GM21381 (cell line): ENCODE results near the gene RPS28.
"Not testable (repeated sequence)": the region's sequence is repeated elsewhere in the genome, so short reads cannot be mapped to it uniquely, and the experiment has no call there.

ENCODE experiments used
- ATAC-seq: cut with Tn5 transposase; IDR thresholded peaks from one replicate; pipeline ENCODE4 v1.9.1; 2021; ENCODE audit warnings: mild to moderate bottlenecking, moderate library complexity; ENCODE audit not compliant: unreplicated experiment

RPS28 gene

GRCh38 chr19:8340341-8341096, 19.2 kb downstream of the RPS28 start:
- ATAC-seq, result no peak

GRCh38 chr19:8341504-8341903, 20.2 kb downstream of the RPS28 start:
- not testable (repeated sequence) for ATAC-seq

- ATAC-seq, result no peak
Observed at GRCh38 chr19:8342316-8342683, 21.0 kb downstream of the RPS28 start.

- peak; percentile 97 for ATAC-seq
Observed at GRCh38 chr19:8342684-8343482, 21.6 kb downstream of the RPS28 start, which contains the start of gene KANK3. TSS of gene KANK3 (minus strand) at chr19:8343262. CDS start at chr19:8337828, 5,434 bp downstream.

GRCh38 chr19:8343483-8343844, 22.2 kb downstream of the RPS28 start:
- no peak for ATAC-seq

GRCh38 chr19:8349629-8350372, 28.5 kb downstream of the RPS28 start:
- not testable (repeated sequence) for ATAC-seq

GRCh38 chr19:8352134-8352827, 31.0 kb downstream of the RPS28 start:
- no peak for ATAC-seq

GRCh38 chr19:8352845-8353244, 31.5 kb downstream of the RPS28 start:
- ATAC-seq, result not testable (repeated sequence)

GRCh38 chr19:8355631-8356402, 34.5 kb downstream of the RPS28 start:
- no peak for ATAC-seq

GRCh38 chr19:8357007-8357521, 35.8 kb downstream of the RPS28 start:
- no peak for ATAC-seq

GRCh38 chr19:8358948-8359347, 37.7 kb downstream of the RPS28 start:
- ATAC-seq, result no peak

- no peak for ATAC-seq
Observed at GRCh38 chr19:8360196-8360595, 38.9 kb downstream of the RPS28 start.

- ATAC-seq, result no peak
Observed at GRCh38 chr19:8361921-8362793, 40.9 kb downstream of the RPS28 start.

- ATAC-seq, result no peak
Observed at GRCh38 chr19:8363803-8364771, 42.8 kb downstream of the RPS28 start, which contains the start of gene ANGPTL4. TSS of gene ANGPTL4 (plus strand) at chr19:8364155. CDS start at chr19:8364322, 167 bp downstream.

GRCh38 chr19:8366121-8366581, 44.9 kb downstream of the RPS28 start:
- ATAC-seq, result no peak

- no peak for ATAC-seq
Observed at GRCh38 chr19:8366961-8367326, 45.6 kb downstream of the RPS28 start.

- ATAC-seq, result no peak
Observed at GRCh38 chr19:8367327-8368001, 46.2 kb downstream of the RPS28 start.
